ENCODE results near the gene COL4A3. TPM values are rescaled to one million over a fixed set of nuclear protein-coding genes. Genes with fewer than 3 reads are reported as not detected.

Gene COL4A3
- total RNA-seq, 2 donors from 2014 or later: 1.6 to 16.5 TPM

- TF ChIP-seq CTCF (IDR thresholded peaks at IDR 0.05) (no peak), POLR2A (IDR thresholded peaks at IDR 0.05) (no peak)
- DNase-seq (no peak), ATAC-seq (no peak)
- no peak overlapping the region for H3K4me3 ChIP-seq
- no peak overlapping the region for H3K27ac ChIP-seq
- H3K27me3 ChIP-seq: no peaks in the 10 kb centered on the region
- WGBS, 2 donors: 88 to 91% methylated on average over 2 of the region's 2 CpGs
- no peaks in the 10 kb centered on the region for H3K4me1 ChIP-seq
- intact Hi-C loops (cut with DNase I): no loop called here
- no peaks in the 10 kb centered on the region for H3K9me3 ChIP-seq
- H3K36me3 ChIP-seq (replicated peaks in 1 of 2; ENCODE audit: insufficient read depth in 1 of 2, low read depth in 2 of 2): no peaks in the 10 kb centered on the region
Measured at GRCh38 chr2:227317834-227318233, 153.4 kb downstream of the COL4A3 start.

- Histone ChIP-seq H3K27me3 (no peaks in the 10 kb centered on the region), H3K27ac (no peak overlapping the region), H3K4me3 (no peak overlapping the region), H3K9me3 (no peaks in the 10 kb centered on the region), H3K4me1 (peaks cover 8% of the 10 kb centered on the region), H3K36me3 (replicated peaks in 1 of 2; ENCODE audit: insufficient read depth in 1 of 2, low read depth in 2 of 2) (no peaks in the 10 kb centered on the region)
- DNase-seq (no peak), ATAC-seq (no peak)
- intact Hi-C loops (cut with DNase I): no loop called here
- TF ChIP-seq CTCF (IDR thresholded peaks at IDR 0.05) (no peak), POLR2A (IDR thresholded peaks at IDR 0.05) (no peak)
- WGBS, 2 donors: 90 to 95% methylated on average over 9 to 25 of the region's 33 CpGs
Measured at GRCh38 chr2:227320305-227321094, 156.1 kb downstream of the COL4A3 start.

- H3K36me3 ChIP-seq (replicated peaks in 1 of 2; ENCODE audit: insufficient read depth in 1 of 2, low read depth in 2 of 2): no peaks in the 10 kb centered on the region
- H3K27me3 ChIP-seq: no peaks in the 10 kb centered on the region
- H3K27ac ChIP-seq: no peak overlapping the region
- DNase-seq (no peak), ATAC-seq (no peak)
- no peak for TF ChIP-seq CTCF (IDR thresholded peaks at IDR 0.05)
- no peak for TF ChIP-seq POLR2A (IDR thresholded peaks at IDR 0.05)
- WGBS, 2 donors: 87 to 93% methylated on average over 5 of the region's 5 CpGs
- H3K9me3 ChIP-seq: no peaks in the 10 kb centered on the region
- intact Hi-C loops (cut with DNase I): no loop called here
- no peak overlapping the region for H3K4me3 ChIP-seq
- H3K4me1 ChIP-seq: peaks cover 17% of the 10 kb centered on the region
Measured at GRCh38 chr2:227322530-227323205, 158.2 kb downstream of the COL4A3 start.

GRCh38 chr2:227323818-227324217 is 159.4 kb downstream of the COL4A3 start:
- Histone ChIP-seq H3K9me3 (no peaks in the 10 kb centered on the region), H3K36me3 (replicated peaks in 1 of 2; ENCODE audit: insufficient read depth in 1 of 2, low read depth in 2 of 2) (no peaks in the 10 kb centered on the region), H3K27me3 (no peaks in the 10 kb centered on the region), H3K4me3 (no peak overlapping the region), H3K4me1 (peaks cover 17% of the 10 kb centered on the region), H3K27ac (no peak overlapping the region)
- WGBS, 2 donors: 95 to 97% methylated on average over 4 of the region's 4 CpGs
- TF ChIP-seq POLR2A (IDR thresholded peaks at IDR 0.05) (no peak), CTCF (IDR thresholded peaks at IDR 0.05) (no peak)
- intact Hi-C loops (cut with DNase I): no loop called here
- no peak for ATAC-seq
- no peak for DNase-seq
